T-helper 1 cell treated with Interleukin-12 subunit alpha and Interleukin-12 subunit beta and Interleukin-4 antibody, amounts not matched to agents 30 ng/mL and 1 ng/mL, for 36 hours (primary cell): ENCODE measurements around the gene TMEM107. TPM values are rescaled to one million over a fixed set of nuclear protein-coding genes. Genes with fewer than 3 reads are reported as not detected.

Experiments
- intact Hi-C: fragments of 100-400 bp; cut with micrococcal nuclease; formaldehyde crosslinking; loops from one replicate; pipeline ENCODE4 v1.15.1; 2024
- total RNA-seq: library from RNA; stranded (reverse); gene quantifications from 2 replicates; pipeline ENCODE4 v1.2.3, GENCODE V29; 2022

TMEM107 gene
- total RNA-seq, 1 donor from 2014 or later: 22.9 TPM

GRCh38 chr17:8190506-8190905 is 14.3 kb upstream of the TMEM107 start:
- intact Hi-C loops: loop anchor here (1.0 to 5.0 kb wide), 4 partner anchors 20 to 258 kb away; partner anchors contain the start of genes AURKB, CNTROB, RANGRF and TRAPPC1

- intact Hi-C loops: loop anchor here (1.0 to 5.0 kb wide), 4 partner anchors 20 to 258 kb away; partner anchors contain the start of genes AURKB, CNTROB, RANGRF and TRAPPC1
These were observed 13.7 kb upstream of the TMEM107 start, which contains the start of gene BORCS6 for GRCh38 chr17:8189711-8190477. TSS of gene BORCS6 (minus strand) at chr17:8190180. CDS start at chr17:8190140, 40 bp downstream.

GRCh38 chr17:8189041-8189710 is 13.0 kb upstream of the TMEM107 start:
- intact Hi-C loops: no loop called here

- intact Hi-C loops: no loop called here
These were observed 12.2 kb upstream of the TMEM107 start for GRCh38 chr17:8188263-8188839.

GRCh38 chr17:8187517-8188262 is 11.5 kb upstream of the TMEM107 start:
- intact Hi-C loops: loop anchor here (1.0 kb wide), 8 partner anchors 13 to 113 kb away; partner anchors contain the start of gene SLC25A35

GRCh38 chr17:8186787-8187516 is 10.8 kb upstream of the TMEM107 start:
- intact Hi-C loops: loop anchor here (1.0 kb wide), 8 partner anchors 13 to 113 kb away; partner anchors contain the start of gene SLC25A35

- intact Hi-C loops: no loop called here
These were observed 10.2 kb upstream of the TMEM107 start for GRCh38 chr17:8186446-8186786.

- intact Hi-C loops: no loop called here
These were observed 9.6 kb upstream of the TMEM107 start for GRCh38 chr17:8185582-8186445.

- intact Hi-C loops: no loop called here
These were observed 985 bp upstream of the TMEM107 start for GRCh38 chr17:8176998-8177731.

GRCh38 chr17:8175795-8176196 is 384 bp downstream of the TMEM107 start:
- intact Hi-C loops: no loop called here

GRCh38 chr17:8173871-8174322 is 2.3 kb downstream of the TMEM107 start:
- intact Hi-C loops: loop anchor here (1.0 to 5.0 kb wide), 7 partner anchors 10 to 332 kb away; partner anchors contain the start of gene AURKB

GRCh38 chr17:8173056-8173870 is 2.9 kb downstream of the TMEM107 start:
- intact Hi-C loops: loop anchor here (1.0 to 5.0 kb wide), 7 partner anchors 9 to 331 kb away; partner anchors contain the start of gene AURKB

GRCh38 chr17:8170186-8170585 is 6.0 kb downstream of the TMEM107 start:
- intact Hi-C loops: loop anchor here (5.0 kb wide), 1 partner anchor 328 kb away; no protein-coding TSS in a partner anchor

- intact Hi-C loops: no loop called here
These were observed 8.7 kb downstream of the TMEM107 start for GRCh38 chr17:8167526-8167925.

- intact Hi-C loops: no loop called here
These were observed 9.4 kb downstream of the TMEM107 start for GRCh38 chr17:8166731-8167130.

GRCh38 chr17:8164815-8165131 is 11.4 kb downstream of the TMEM107 start:
- intact Hi-C loops: loop anchor here (1.0 kb wide), 2 partner anchors 8 to 9 kb away; no protein-coding TSS in a partner anchor

- intact Hi-C loops: loop anchor here (1.0 kb wide), 2 partner anchors 8 to 9 kb away; no protein-coding TSS in a partner anchor
These were observed 12.0 kb downstream of the TMEM107 start for GRCh38 chr17:8163978-8164814.
